ENCODE results near the gene HMX1. TPM values are rescaled to one million over a fixed set of nuclear protein-coding genes. Genes with fewer than 3 reads are reported as not detected.

HMX1 gene
- total and polyA plus RNA-seq, 2 donors (not counting 3 experiments of a cell fraction or from before 2014, with no cell fraction given) = not detected

DNA sequence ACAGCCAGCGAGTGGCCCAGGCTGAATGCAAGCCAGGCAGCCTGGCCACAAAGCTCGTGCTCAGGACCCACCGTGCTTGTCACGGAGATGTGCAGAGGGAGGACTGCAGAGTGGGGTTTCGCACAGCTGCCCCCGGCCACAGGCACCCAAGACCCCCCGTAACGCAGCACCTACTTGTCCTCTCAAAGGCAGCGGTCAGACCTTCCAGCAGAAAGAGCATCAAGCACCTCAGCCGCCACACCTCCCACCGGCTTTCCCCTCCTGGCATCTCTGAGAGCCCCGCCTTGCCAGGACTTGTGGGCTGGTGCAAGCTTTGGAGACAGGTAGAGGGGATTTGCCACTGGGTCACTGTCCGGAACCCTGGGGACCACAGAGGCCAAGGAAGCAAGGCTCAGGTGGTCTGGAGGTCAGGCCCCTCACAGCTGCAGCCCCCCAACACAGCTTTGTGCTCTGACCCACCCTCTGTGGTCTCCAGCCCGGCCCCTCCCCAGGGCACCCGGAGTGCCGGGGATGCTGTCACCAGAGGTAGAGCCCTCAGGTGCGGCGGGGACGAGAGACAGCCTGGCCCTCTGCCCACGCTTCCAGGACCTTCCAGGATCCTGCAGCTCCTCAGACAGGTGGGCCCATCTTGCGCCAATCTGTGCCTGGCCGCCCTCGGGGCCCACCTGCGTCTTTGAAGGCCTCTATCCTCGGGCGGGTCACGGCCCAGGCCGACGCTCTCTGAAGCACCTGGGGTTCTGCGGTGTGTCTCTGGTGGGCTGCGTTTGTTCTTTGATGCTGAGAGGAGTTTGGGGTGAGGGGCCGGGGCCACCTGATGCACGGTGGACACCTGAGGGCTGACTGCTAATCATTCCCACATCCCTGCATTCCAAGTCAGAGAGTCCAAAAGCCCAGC is 34.4 kb upstream of the HMX1 start:
- H4K20me1 ChIP-seq (replicated peaks; ENCODE audit: control insufficient read depth, extremely low read depth, insufficient read depth, low read length) = no peaks in the 10 kb centered on the region

DNA sequence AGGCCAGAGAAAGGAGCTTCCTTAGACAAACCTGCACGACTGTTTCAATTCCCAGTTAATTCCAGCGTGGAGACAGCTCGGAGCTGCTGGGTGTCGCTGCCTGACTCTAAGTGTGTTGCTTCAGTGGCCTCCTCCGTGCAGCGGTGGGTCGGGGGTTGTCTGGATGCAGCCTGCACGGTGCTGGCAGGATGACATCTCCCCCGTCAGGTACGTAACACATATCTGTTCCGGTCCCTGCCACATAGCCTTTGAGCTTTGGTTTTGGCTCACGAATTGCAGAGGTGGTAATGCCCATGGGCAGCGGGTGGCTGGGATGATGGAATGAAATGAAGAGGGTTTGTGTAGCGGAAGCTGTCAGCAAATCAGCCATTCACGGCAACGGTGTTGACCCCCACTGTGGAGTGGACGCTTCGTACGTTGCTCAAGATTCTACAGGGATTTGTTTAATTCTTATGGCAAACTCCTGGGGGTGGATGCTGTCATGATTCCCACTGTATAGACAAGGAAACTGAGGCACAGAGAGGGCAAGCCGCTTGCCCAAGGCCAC is 33.7 kb upstream of the HMX1 start:
- FAIRE-seq = no peak
- H3K9ac ChIP-seq (replicated peaks; ENCODE audit: extremely low read depth, insufficient read depth, low read length) = no peak overlapping the region

More for the DNA sequence above, 34.4 kb upstream of the HMX1 start:
- DNase-seq (ENCODE audit: low read depth, low spot score) = no peak
- Histone ChIP-seq H3K4me1 (ENCODE audit: control insufficient read depth, extremely low read depth, insufficient read depth, low read length) (no peaks in the 10 kb centered on the region), H3K4me2 (ENCODE audit: insufficient read depth, low read length) (no peak overlapping the region), H2AFZ (ENCODE audit: low read depth, low read length) (no peak overlapping the region), H3K36me3 (ENCODE audit: control insufficient read depth in 2 of 2, extremely low read depth in 1 of 2, insufficient read depth in 2 of 2, low read length in 2 of 2) (no peaks in the 10 kb centered on the region), H3K9me1 (replicated peaks; ENCODE audit: control insufficient read depth, extremely low read depth, insufficient read depth, low read length) (no peaks in the 10 kb centered on the region), H3K9ac (replicated peaks; ENCODE audit: extremely low read depth, insufficient read depth, low read length) (no peak overlapping the region), H3K4me3 (replicated peaks in 1 of 3; ENCODE audit: insufficient read depth in 1 of 3, low read depth in 1 of 3, low read length in 3 of 3) (no peak overlapping the region), H3K79me2 (ENCODE audit: control insufficient read depth, insufficient read depth, low read length) (no peaks in the 10 kb centered on the region), H3K27me3 (ENCODE audit: control insufficient read depth in 2 of 2, insufficient read depth in 2 of 2, low read length in 2 of 2) (no peaks in the 10 kb centered on the region), H3K9me3 (replicated peaks; ENCODE audit: control insufficient read depth, insufficient read depth, low read length) (peaks cover 2% of the 10 kb centered on the region), H3K27ac (ENCODE audit: insufficient read depth, low read depth, low read length) (no peak overlapping the region)
- intact Hi-C loops (cut with micrococcal nuclease) (no loop called here), dilution Hi-C loops (cut with MboI; ENCODE audit: extremely low pct_ligation_motif_present, low sequenced_read_pairs) (no loop called here)
- BruUV-seq (replicated peaks) = no TSS peak
- no peak for FAIRE-seq
- CTCF ChIA-PET = interaction anchor here (1.4 to 1.5 kb wide), 2 partner anchors 12 to 19 kb away, joined by 3 to 6 read pairs; no protein-coding TSS in a partner anchor
- TF ChIP-seq POLR2A (IDR thresholded peaks at IDR 0.05; ENCODE audit: low read depth, low read length) (no peak), FOS (IDR thresholded peaks at IDR 0.05; ENCODE audit: borderline replicate concordance, insufficient read depth, low read length) (no peak)
- TF ChIP-seq, protein P1, sequence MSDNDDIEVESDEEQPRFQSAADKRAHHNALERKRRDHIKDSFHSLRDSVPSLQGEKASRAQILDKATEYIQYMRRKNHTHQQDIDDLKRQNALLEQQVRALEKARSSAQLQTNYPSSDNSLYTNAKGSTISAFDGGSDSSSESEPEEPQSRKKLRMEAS (IDR thresholded peaks at IDR 0.05; ENCODE audit: insufficient read depth, insufficient read length) = no peak
- POLR2A ChIA-PET = no interaction called here

More for the DNA sequence above, 33.7 kb upstream of the HMX1 start:
- Histone ChIP-seq H3K4me1 (ENCODE audit: control insufficient read depth, extremely low read depth, insufficient read depth, low read length) (no peaks in the 10 kb centered on the region), H3K36me3 (ENCODE audit: control insufficient read depth in 2 of 2, extremely low read depth in 1 of 2, insufficient read depth in 2 of 2, low read length in 2 of 2) (no peaks in the 10 kb centered on the region), H3K9me1 (replicated peaks; ENCODE audit: control insufficient read depth, extremely low read depth, insufficient read depth, low read length) (no peaks in the 10 kb centered on the region), H3K4me2 (ENCODE audit: insufficient read depth, low read length) (no peak overlapping the region), H2AFZ (ENCODE audit: low read depth, low read length) (no peak overlapping the region), H3K27me3 (ENCODE audit: control insufficient read depth in 2 of 2, insufficient read depth in 2 of 2, low read length in 2 of 2) (no peaks in the 10 kb centered on the region), H3K4me3 (replicated peaks in 1 of 3; ENCODE audit: insufficient read depth in 1 of 3, low read depth in 1 of 3, low read length in 3 of 3) (no peak overlapping the region), H3K9me3 (replicated peaks; ENCODE audit: control insufficient read depth, insufficient read depth, low read length) (peaks cover 2% of the 10 kb centered on the region), H3K79me2 (ENCODE audit: control insufficient read depth, insufficient read depth, low read length) (no peaks in the 10 kb centered on the region), H4K20me1 (replicated peaks; ENCODE audit: control insufficient read depth, extremely low read depth, insufficient read depth, low read length) (no peaks in the 10 kb centered on the region), H3K27ac (ENCODE audit: insufficient read depth, low read depth, low read length) (no peak overlapping the region)
- TF ChIP-seq JUN (IDR thresholded peaks at IDR 0.05; ENCODE audit: borderline replicate concordance, insufficient read depth, insufficient read length, low read depth) = no peak
- TF ChIP-seq GATA2 (IDR thresholded peaks at IDR 0.05; ENCODE audit: insufficient read depth, insufficient read length, low read depth, low read length) = no peak
- TF ChIP-seq, protein P1 (IDR thresholded peaks at IDR 0.05; ENCODE audit: insufficient read depth, insufficient read length) = no peak
- TF ChIP-seq, protein P2, sequence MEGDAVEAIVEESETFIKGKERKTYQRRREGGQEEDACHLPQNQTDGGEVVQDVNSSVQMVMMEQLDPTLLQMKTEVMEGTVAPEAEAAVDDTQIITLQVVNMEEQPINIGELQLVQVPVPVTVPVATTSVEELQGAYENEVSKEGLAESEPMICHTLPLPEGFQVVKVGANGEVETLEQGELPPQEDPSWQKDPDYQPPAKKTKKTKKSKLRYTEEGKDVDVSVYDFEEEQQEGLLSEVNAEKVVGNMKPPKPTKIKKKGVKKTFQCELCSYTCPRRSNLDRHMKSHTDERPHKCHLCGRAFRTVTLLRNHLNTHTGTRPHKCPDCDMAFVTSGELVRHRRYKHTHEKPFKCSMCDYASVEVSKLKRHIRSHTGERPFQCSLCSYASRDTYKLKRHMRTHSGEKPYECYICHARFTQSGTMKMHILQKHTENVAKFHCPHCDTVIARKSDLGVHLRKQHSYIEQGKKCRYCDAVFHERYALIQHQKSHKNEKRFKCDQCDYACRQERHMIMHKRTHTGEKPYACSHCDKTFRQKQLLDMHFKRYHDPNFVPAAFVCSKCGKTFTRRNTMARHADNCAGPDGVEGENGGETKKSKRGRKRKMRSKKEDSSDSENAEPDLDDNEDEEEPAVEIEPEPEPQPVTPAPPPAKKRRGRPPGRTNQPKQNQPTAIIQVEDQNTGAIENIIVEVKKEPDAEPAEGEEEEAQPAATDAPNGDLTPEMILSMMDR (IDR thresholded peaks at IDR 0.05; ENCODE audit: extremely low read depth in 1 of 2, insufficient read depth in 1 of 2, low read depth in 1 of 2, low read length in 2 of 2) = no peak
- TF ChIP-seq EZH2 (IDR thresholded peaks at IDR 0.05; ENCODE audit: borderline replicate concordance, low read depth, low read length, severe bottlenecking) = no peak
- no peak for TF ChIP-seq POLR2AphosphoS5 (IDR thresholded peaks at IDR 0.05; ENCODE audit: insufficient read depth, low read depth, low read length)
- intact Hi-C loops (cut with micrococcal nuclease) (no loop called here), dilution Hi-C loops (cut with MboI; ENCODE audit: extremely low pct_ligation_motif_present, low sequenced_read_pairs) (no loop called here)
- ChIA-PET CTCF (interaction anchor here (1.4 to 1.5 kb wide), 2 partner anchors 13 to 18 kb away, joined by 3 to 6 read pairs; no protein-coding TSS in a partner anchor), POLR2A (no interaction called here)
- no TSS peak for BruUV-seq (replicated peaks)
- no peak for DNase-seq (ENCODE audit: low read depth, low spot score)
